22Rv1 (cell line): ENCODE data around the gene ZNF710.

Source experiments
- H3K27ac ChIP-seq: fragments of 450-650 bp; 2 replicates; pipeline ENCODE4 v1.5.1; 2017
- ZFX ChIP-seq: fragments of 450-650 bp; IDR thresholded peaks from 2 replicates; pipeline ENCODE4 v1.6.1; 2017; ENCODE audit warnings: antibody characterized with exemption, borderline replicate concordance
- TF ChIP-seq, protein P1 (sequence below): fragments of 450-650 bp; IDR thresholded peaks from 2 replicates; pipeline ENCODE4 v1.5.1; 2017; ENCODE audit warnings: mild to moderate bottlenecking

The ZNF710 gene

DNA sequence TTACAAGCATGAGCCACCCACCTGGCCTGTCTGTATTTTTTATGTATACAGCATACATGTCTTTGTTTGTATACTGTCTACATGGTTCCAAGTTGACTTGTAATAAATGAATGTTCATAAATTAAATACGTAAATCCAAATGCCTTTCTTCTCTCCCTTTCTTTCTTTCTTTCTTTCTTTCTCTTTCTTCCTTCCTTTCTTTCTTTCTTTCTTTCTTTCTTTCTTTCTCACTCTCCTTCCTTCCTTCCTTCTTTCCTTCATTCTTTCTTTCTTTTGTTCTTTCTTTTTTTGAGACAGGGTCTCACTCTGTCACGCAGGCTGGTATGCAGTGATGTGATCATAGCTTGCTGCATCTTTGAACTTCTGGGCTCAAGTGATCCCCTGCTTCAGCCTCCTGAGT lies 17.1 kb upstream of the ZNF710 start:
- H3K27ac ChIP-seq: no peak overlapping the region
- TF ChIP-seq, protein P1, sequence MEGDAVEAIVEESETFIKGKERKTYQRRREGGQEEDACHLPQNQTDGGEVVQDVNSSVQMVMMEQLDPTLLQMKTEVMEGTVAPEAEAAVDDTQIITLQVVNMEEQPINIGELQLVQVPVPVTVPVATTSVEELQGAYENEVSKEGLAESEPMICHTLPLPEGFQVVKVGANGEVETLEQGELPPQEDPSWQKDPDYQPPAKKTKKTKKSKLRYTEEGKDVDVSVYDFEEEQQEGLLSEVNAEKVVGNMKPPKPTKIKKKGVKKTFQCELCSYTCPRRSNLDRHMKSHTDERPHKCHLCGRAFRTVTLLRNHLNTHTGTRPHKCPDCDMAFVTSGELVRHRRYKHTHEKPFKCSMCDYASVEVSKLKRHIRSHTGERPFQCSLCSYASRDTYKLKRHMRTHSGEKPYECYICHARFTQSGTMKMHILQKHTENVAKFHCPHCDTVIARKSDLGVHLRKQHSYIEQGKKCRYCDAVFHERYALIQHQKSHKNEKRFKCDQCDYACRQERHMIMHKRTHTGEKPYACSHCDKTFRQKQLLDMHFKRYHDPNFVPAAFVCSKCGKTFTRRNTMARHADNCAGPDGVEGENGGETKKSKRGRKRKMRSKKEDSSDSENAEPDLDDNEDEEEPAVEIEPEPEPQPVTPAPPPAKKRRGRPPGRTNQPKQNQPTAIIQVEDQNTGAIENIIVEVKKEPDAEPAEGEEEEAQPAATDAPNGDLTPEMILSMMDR: no peak
- no peak for TF ChIP-seq ZFX

- TF ChIP-seq, protein P1: no peak
- TF ChIP-seq ZFX: no peak
- no peak overlapping the region for H3K27ac ChIP-seq
These were observed 16.6 kb upstream of the ZNF710 start for GRCh38 chr15:89984421-89985010.

DNA sequence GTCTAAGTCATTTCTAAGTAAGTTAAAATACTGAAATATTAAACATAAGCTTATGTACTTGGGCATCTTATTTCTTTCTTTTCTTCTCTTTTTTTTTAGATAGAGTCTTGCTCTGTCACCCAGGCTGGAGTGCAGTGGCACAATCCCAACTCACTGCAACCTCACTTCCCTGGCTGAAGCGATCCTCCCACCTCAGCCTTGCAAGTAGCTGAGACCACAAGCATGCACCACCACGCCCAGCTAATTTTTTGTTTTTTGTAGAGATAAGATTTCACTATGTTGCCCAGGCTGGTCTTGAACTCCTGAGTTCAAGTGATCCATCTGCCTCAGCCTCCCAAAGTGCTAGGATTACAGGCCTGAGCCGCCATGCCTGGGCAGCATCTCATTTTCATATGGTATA lies 16.0 kb upstream of the ZNF710 start:
- no peak for TF ChIP-seq ZFX
- TF ChIP-seq, protein P1: no peak
- no peak overlapping the region for H3K27ac ChIP-seq

GRCh38 chr15:89991312-89991711 lies 9.8 kb upstream of the ZNF710 start:
- TF ChIP-seq, protein P1: no peak
- no peak for TF ChIP-seq ZFX
- H3K27ac ChIP-seq: no peak overlapping the region

DNA sequence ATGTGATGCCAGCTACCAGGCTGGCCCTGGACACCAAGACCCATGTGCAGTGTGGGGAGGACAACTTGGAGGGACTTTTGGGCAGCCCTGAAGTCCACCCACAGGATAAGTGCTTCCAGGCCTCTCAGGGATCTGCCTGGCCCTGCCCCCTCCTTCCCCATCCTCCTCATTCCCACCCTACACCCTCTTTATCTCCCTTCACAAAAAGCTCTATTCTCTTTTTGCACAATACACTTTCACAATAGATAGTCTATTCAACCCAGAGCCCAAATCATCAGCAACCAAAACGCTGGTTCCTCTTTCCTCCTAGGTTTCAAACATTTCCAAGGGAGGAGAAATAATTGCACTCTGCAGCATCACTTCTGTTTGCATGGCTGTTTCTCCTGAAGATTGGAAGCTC lies 7.8 kb upstream of the ZNF710 start:
- H3K27ac ChIP-seq: no peak overlapping the region
- TF ChIP-seq ZFX: no peak
- TF ChIP-seq, protein P1: no peak

DNA sequence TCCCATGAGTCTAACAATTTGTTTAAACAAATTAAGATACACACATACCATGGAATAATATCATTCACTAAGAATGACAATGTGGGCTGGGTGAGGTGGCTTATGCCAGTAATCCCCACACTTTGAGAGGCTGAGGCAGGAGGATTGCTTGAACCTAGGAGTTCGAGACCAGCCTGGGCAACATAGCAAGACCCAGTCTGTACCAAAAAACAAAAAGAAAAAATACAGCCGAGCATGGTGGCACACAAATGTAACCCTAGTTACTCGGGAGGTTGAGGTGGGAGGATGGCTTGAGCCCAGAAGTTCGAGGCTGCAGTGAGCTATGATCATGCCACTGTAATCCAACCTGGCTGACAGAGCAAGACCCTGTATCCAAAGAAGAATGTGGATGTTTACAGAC lies 4.0 kb upstream of the ZNF710 start:
- H3K27ac ChIP-seq: no peak overlapping the region
- TF ChIP-seq, protein P1: no peak
- TF ChIP-seq ZFX: no peak

- TF ChIP-seq, protein P1: no peak
- no peak for TF ChIP-seq ZFX
- peak overlapping the region; percentile 50 for H3K27ac ChIP-seq
These were observed 2.9 kb upstream of the ZNF710 start for GRCh38 chr15:89998141-89998661.
